T-helper 9 cell (primary cell): ENCODE measurements around the gene GPR18.

Experiments
- DNase-seq: peaks from one replicate; pipeline ENCODE4 v3.0.0-alpha.2; 2020

Gene GPR18

GRCh38 chr13:99205621-99206220 is 52.5 kb downstream of the GPR18 start:
- DNase-seq, result no peak
